ENCODE data around the gene WDR20. TPM values are rescaled to one million over a fixed set of nuclear protein-coding genes. Genes with fewer than 3 reads are reported as not detected.

The WDR20 gene
- total RNA-seq (2014; rRNA removed; shearing (Covaris generic)) (13.3 and 18.0 TPM in 2 replicates), total RNA-seq (2022) (31.0 and 40.6 TPM in 2 replicates), Bru-seq, nascent RNA (percentile 78 among the genes with signal in this experiment), BruChase-seq, experiment 1, labeled RNA remaining after a 6-hour chase (percentile 84 among the genes with signal in this experiment), BruChase-seq, experiment 2, labeled RNA remaining after a 2-hour chase (percentile 80 among the genes with signal in this experiment)
- long read RNA-seq, transcript WDR20-210 (2 exons, 2,117 nt), result minor isoform, 6 of 69 reads
- long read RNA-seq, transcript WDR20-204 (3 exons, 2,391 nt), result major isoform, 21 of 69 reads
- long read RNA-seq, partial matches to known transcripts, result 1 of 69 reads
- long read RNA-seq, other reads (novel, unspliced or antisense), result 32 of 69 reads

- intact Hi-C loops (cut with micrococcal nuclease; ENCODE audit: unreplicated experiment), result loop anchor here (1.0 to 5.0 kb wide), 3 partner anchors 51 to 1488 kb away; partner anchors contain the start of gene KLC1
- BruUV-seq (replicated peaks), result no TSS peak
- POLR2A ChIA-PET, result interaction anchor here (0.8 kb wide), 1 partner anchor 167 kb away, joined by 6 read pairs; no protein-coding TSS in a partner anchor
These were observed at the start of gene WDR20 for GRCh38 chr14:102139286-102140026. WDR20 (plus strand) TSS chr14:102139897; CDS start chr14:102139924, 27 bp downstream.

GRCh38 chr14:102090713-102091112 is 49.0 kb upstream of the WDR20 start:
- Histone ChIP-seq H3K9me2 (ENCODE audit: insufficient read depth, low read length) (no peaks in the 10 kb centered on the region), H4K20me1 (ENCODE audit: insufficient read depth, low read length) (peaks cover 5% of the 10 kb centered on the region; the same call in 1 of the 2 replicates), H3K9me3 (ENCODE audit: low read length) (no peaks in the 10 kb centered on the region), H3K4me2 (ENCODE audit: low read length) (no peak overlapping the region), H3K4me3 (ENCODE audit: low read depth, low read length, poor library complexity, severe bottlenecking) (no peak overlapping the region), H3K27ac (ENCODE audit: low read depth, low read length, poor library complexity, severe bottlenecking) (no peak overlapping the region), H3K79me2 (ENCODE audit: insufficient read depth, low read depth, low read length) (peaks cover 11% of the 10 kb centered on the region), H2AFZ (ENCODE audit: low read length) (no peak overlapping the region), H3K4me1 (ENCODE audit: insufficient read depth, low read length, poor library complexity, severe bottlenecking) (peaks cover 19% of the 10 kb centered on the region), H3K36me3 (ENCODE audit: insufficient read depth, low read length) (peaks cover 7% of the 10 kb centered on the region)
- POLR2A ChIA-PET, result no interaction called here
- no TSS peak for BruUV-seq (replicated peaks)
- CTCF ChIA-PET (ENCODE audit: unreplicated experiment), result no interaction called here
- intact Hi-C loops (cut with micrococcal nuclease; ENCODE audit: unreplicated experiment), result no loop called here
- DNase-seq (ENCODE audit: low spot score), result no peak
- TF ChIP-seq CTCF (conservative IDR thresholded peaks at IDR 0.05; ENCODE audit: low read length), result no peak
- TF ChIP-seq EZH2phosphoT487 (IDR thresholded peaks at IDR 0.05; ENCODE audit: borderline replicate concordance, low read depth, low read length), result no peak

More at GRCh38 chr14:102139286-102140026, at the start of gene WDR20:
- Histone ChIP-seq H3K9me2 (ENCODE audit: insufficient read depth, low read length) (no peaks in the 10 kb centered on the region), H3K79me2 (ENCODE audit: insufficient read depth, low read depth, low read length) (peaks cover 54% of the 10 kb centered on the region), H3K4me2 (ENCODE audit: low read length) (peak within 1 kb of the TSS; percentile 97), H3K4me1 (ENCODE audit: insufficient read depth, low read length, poor library complexity, severe bottlenecking) (peaks cover 19% of the 10 kb centered on the region), H3K36me3 (ENCODE audit: insufficient read depth, low read length) (peaks cover 12% of the 10 kb centered on the region), H3K27ac (ENCODE audit: low read depth, low read length, poor library complexity, severe bottlenecking) (peak within 1 kb of the TSS; percentile 56), H3K4me3 (ENCODE audit: low read depth, low read length, poor library complexity, severe bottlenecking) (peak within 1 kb of the TSS; percentile 93), H2AFZ (ENCODE audit: low read length) (peak within 1 kb of the TSS; percentile 96), H4K20me1 (ENCODE audit: insufficient read depth, low read length) (no peaks in the 10 kb centered on the region), H3K9me3 (ENCODE audit: low read length) (no peaks in the 10 kb centered on the region)
- no peak for TF ChIP-seq EZH2phosphoT487 (IDR thresholded peaks at IDR 0.05; ENCODE audit: borderline replicate concordance, low read depth, low read length)
- peak; percentile 57 for TF ChIP-seq CTCF (conservative IDR thresholded peaks at IDR 0.05; ENCODE audit: low read length)
- peak; percentile 99 for DNase-seq (ENCODE audit: low spot score)
- CTCF ChIA-PET (ENCODE audit: unreplicated experiment), result no interaction called here
